GM23248 (cell line): Measurements from ENCODE around the gene PAM. TPM values are rescaled to one million over a fixed set of nuclear protein-coding genes. Genes with fewer than 3 reads are reported as not detected.

Source experiments
- DNase-seq: peaks from one replicate; pipeline ENCODE4 v3.0.0-alpha.2; 2015
- H2AFZ ChIP-seq: fragments of 200-600 bp; sonication (generic); 2 replicates; pipeline ENCODE4 v1.6.1; 2016; ENCODE audit warnings: antibody characterized with exemption
- H3F3A ChIP-seq: fragments of 200-600 bp; sonication (generic); 2 replicates; pipeline ENCODE4 v1.6.1; 2016; ENCODE audit warnings: mild to moderate bottlenecking, antibody characterized with exemption, mixed run types; ENCODE audit not compliant: insufficient read depth
- H3K27ac ChIP-seq: fragments of 200-600 bp; sonication (generic); 2 replicates; pipeline ENCODE4 v1.5.1; 2016; ENCODE audit warnings: mild to moderate bottlenecking
- H3K27me3 ChIP-seq: fragments of 200-600 bp; sonication (generic); replicated peaks from 2 replicates; pipeline ENCODE4 v1.6.1; 2016; ENCODE audit warnings: mild to moderate bottlenecking; ENCODE audit not compliant: insufficient read depth
- H3K36me3 ChIP-seq: fragments of 200-600 bp; sonication (generic); 2 replicates; pipeline ENCODE4 v1.6.1; 2016; ENCODE audit warnings: low read depth, mild to moderate bottlenecking
- H3K4me1 ChIP-seq: fragments of 200-600 bp; sonication (generic); 2 replicates; pipeline ENCODE4 v1.6.1; 2016; ENCODE audit warnings: mild to moderate bottlenecking; ENCODE audit not compliant: insufficient read depth
- H3K4me2 ChIP-seq: fragments of 200-600 bp; sonication (generic); one replicate; pipeline ENCODE4 v1.6.1; 2016; ENCODE audit warnings: mild to moderate bottlenecking; ENCODE audit not compliant: unreplicated experiment
- H3K4me3 ChIP-seq: fragments of 200-600 bp; sonication (generic); 2 replicates; pipeline ENCODE4 v1.5.1; 2016; ENCODE audit warnings: mild to moderate bottlenecking
- H3K79me2 ChIP-seq: fragments of 200-600 bp; sonication (generic); 2 replicates; pipeline ENCODE4 v1.6.1; 2016; ENCODE audit warnings: mild to moderate bottlenecking; ENCODE audit not compliant: insufficient read depth
- H3K9ac ChIP-seq: fragments of 200-600 bp; sonication (generic); 2 replicates; pipeline ENCODE4 v1.6.1; 2016; ENCODE audit warnings: mild to moderate bottlenecking
- H3K9me2 ChIP-seq: fragments of 200-600 bp; sonication (generic); 2 replicates; pipeline ENCODE4 v1.6.1; 2016; ENCODE audit warnings: mixed run types, mild to moderate bottlenecking, moderate library complexity; ENCODE audit not compliant: insufficient read depth
- H3K9me3 ChIP-seq: fragments of 200-600 bp; sonication (generic); one replicate; pipeline ENCODE4 v1.6.1; 2017; ENCODE audit warnings: low read depth
- H4K20me1 ChIP-seq: fragments of 200-600 bp; sonication (generic); 2 replicates; pipeline ENCODE4 v1.6.0; 2016; ENCODE audit not compliant: insufficient read depth
- EZH2 ChIP-seq: fragments of 200-600 bp; sonication (generic); IDR thresholded peaks from 2 replicates; pipeline ENCODE4 v1.6.1; 2018; ENCODE audit warnings: antibody characterized with exemption, mild to moderate bottlenecking; ENCODE audit not compliant: insufficient read depth, poor library complexity, severe bottlenecking
- EZH2phosphoT487 ChIP-seq: fragments of 200-600 bp; sonication (generic); IDR thresholded peaks from 2 replicates; pipeline ENCODE4 v1.6.1; 2018; ENCODE audit warnings: antibody characterized with exemption, moderate library complexity, mild to moderate bottlenecking, low read depth; ENCODE audit not compliant: insufficient read depth
- WGBS, 2 experiments: methylation state at CpG; one replicate each; pipeline ENCODE4 v1.1.6; 2015 to 2017; ENCODE audit warnings: low lambda C conversion rate in 2 of 2, low coverage in 1 of 2; ENCODE audit errors: missing lambda C conversion rate in 2 of 2; 5-methylcytosine and 5-hydroxymethylcytosine counted together
- in situ Hi-C: fragments of 300-500 bp; cut with MboI; formaldehyde crosslinking; loops from 2 replicates; pipeline ENCODE4 v1.15.0; 2020
- polyA plus RNA-seq: library from polyadenylated mRNA; unstranded; fragments of >200 nt; fragmentation: Nextera tagmentation; extraction: Ambion mirVana; gene quantifications from 2 replicates; pipeline ENCODE4 v1.2.1, GENCODE V29; 2016
- total RNA-seq: library from RNA; depleted of rRNA; stranded (reverse); fragments of >200 nt; shearing (Covaris generic); gene quantifications from 2 replicates; pipeline ENCODE4 v1.2.3, GENCODE V29; 2014

Gene PAM
- total and polyA plus RNA-seq, 2 experiments from 2014 or later, result 429 to 499 TPM

- WGBS, 2 experiments, result 55 to 69% methylated on average over 1 of the region's 1 CpG
- H3K9me3 ChIP-seq, result no peaks in the 10 kb centered on the region
- H3K36me3 ChIP-seq, result no peaks in the 10 kb centered on the region
- no peaks in the 10 kb centered on the region for H3K9me2 ChIP-seq
- no peaks in the 10 kb centered on the region for H4K20me1 ChIP-seq
- no peak overlapping the region for H3K9ac ChIP-seq
- H2AFZ ChIP-seq, result no peak overlapping the region
- in situ Hi-C loops, result no loop called here
- no peak for TF ChIP-seq EZH2phosphoT487
- no peak for TF ChIP-seq EZH2
- DNase-seq, result no peak
- H3K27ac ChIP-seq, result no peak overlapping the region
- peaks cover 85% of the 10 kb centered on the region for H3K79me2 ChIP-seq
- H3F3A ChIP-seq, result no peaks in the 10 kb centered on the region
- no peak overlapping the region for H3K4me3 ChIP-seq
- peaks cover 4% of the 10 kb centered on the region; the same call in 1 of the 2 replicates for H3K4me1 ChIP-seq
- no peaks in the 10 kb centered on the region for H3K27me3 ChIP-seq
- H3K4me2 ChIP-seq, result no peak overlapping the region
Observed at GRCh38 chr5:102833146-102833545, 78.0 kb downstream of the PAM start.

GRCh38 chr5:102834438-102834964, 79.4 kb downstream of the PAM start:
- Histone ChIP-seq H3K4me3 (no peak overlapping the region), H2AFZ (no peak overlapping the region), H4K20me1 (no peaks in the 10 kb centered on the region), H3K79me2 (peaks cover 76% of the 10 kb centered on the region), H3K27me3 (no peaks in the 10 kb centered on the region), H3K9me3 (no peaks in the 10 kb centered on the region), H3K9ac (no peak overlapping the region), H3K36me3 (no peaks in the 10 kb centered on the region), H3K9me2 (no peaks in the 10 kb centered on the region), H3K4me1 (peaks cover 4% of the 10 kb centered on the region; the same call in 1 of the 2 replicates), H3K27ac (no peak overlapping the region), H3K4me2 (no peak overlapping the region), H3F3A (no peaks in the 10 kb centered on the region)
- 97 to 100% methylated on average over 1 of the region's 1 CpG for WGBS, 2 experiments
- in situ Hi-C loops, result no loop called here
- DNase-seq, result no peak
- TF ChIP-seq EZH2 (no peak), EZH2phosphoT487 (no peak)

GRCh38 chr5:102835717-102836116, 80.6 kb downstream of the PAM start:
- peaks cover 66% of the 10 kb centered on the region for H3K79me2 ChIP-seq
- H3K36me3 ChIP-seq, result no peaks in the 10 kb centered on the region
- DNase-seq, result no peak
- no peak overlapping the region for H3K4me2 ChIP-seq
- no peaks in the 10 kb centered on the region for H3K27me3 ChIP-seq
- no peak overlapping the region for H3K9ac ChIP-seq
- peaks cover 4% of the 10 kb centered on the region; the same call in 1 of the 2 replicates for H3K4me1 ChIP-seq
- no peaks in the 10 kb centered on the region for H3K9me3 ChIP-seq
- H2AFZ ChIP-seq, result no peak overlapping the region
- H3K27ac ChIP-seq, result no peak overlapping the region
- H3K9me2 ChIP-seq, result no peaks in the 10 kb centered on the region
- 95 to 100% methylated on average over 2 of the region's 2 CpGs for WGBS, 2 experiments
- H3K4me3 ChIP-seq, result no peak overlapping the region
- in situ Hi-C loops, result no loop called here
- no peaks in the 10 kb centered on the region for H3F3A ChIP-seq
- TF ChIP-seq EZH2, result no peak
- TF ChIP-seq EZH2phosphoT487, result no peak
- no peaks in the 10 kb centered on the region for H4K20me1 ChIP-seq

- H3K36me3 ChIP-seq, result 0 out of 2 replicates have a peak, but pooled peaks cover 4% of the 10 kb centered on the region
- no peak overlapping the region for H3K27ac ChIP-seq
- in situ Hi-C loops, result no loop called here
- H3K79me2 ChIP-seq, result peaks cover 24% of the 10 kb centered on the region; the same call in 1 of the 2 replicates
- no peak overlapping the region for H3K9ac ChIP-seq
- no peak overlapping the region for H3K4me3 ChIP-seq
- no peaks in the 10 kb centered on the region for H3K9me2 ChIP-seq
- no peaks in the 10 kb centered on the region for H3K4me1 ChIP-seq
- H4K20me1 ChIP-seq, result no peaks in the 10 kb centered on the region
- no peak for DNase-seq
- no peak overlapping the region for H3K4me2 ChIP-seq
- no peak for TF ChIP-seq EZH2phosphoT487
- no peak for TF ChIP-seq EZH2
- H3K27me3 ChIP-seq, result no peaks in the 10 kb centered on the region
- H2AFZ ChIP-seq, result no peak overlapping the region
- H3F3A ChIP-seq, result no peaks in the 10 kb centered on the region
- H3K9me3 ChIP-seq, result no peaks in the 10 kb centered on the region
Observed at GRCh38 chr5:102841021-102841420, 85.9 kb downstream of the PAM start.

GRCh38 chr5:102843997-102844396, 88.9 kb downstream of the PAM start:
- Histone ChIP-seq H3K36me3 (0 out of 2 replicates have a peak, but pooled peaks cover 4% of the 10 kb centered on the region), H3K27me3 (no peaks in the 10 kb centered on the region), H2AFZ (no peak overlapping the region), H3K9me2 (no peaks in the 10 kb centered on the region), H3K27ac (no peak overlapping the region), H4K20me1 (no peaks in the 10 kb centered on the region), H3K4me1 (no peaks in the 10 kb centered on the region), H3K9ac (no peak overlapping the region), H3K4me3 (no peak overlapping the region), H3K79me2 (peaks cover 14% of the 10 kb centered on the region), H3K9me3 (no peaks in the 10 kb centered on the region), H3K4me2 (no peak overlapping the region), H3F3A (no peaks in the 10 kb centered on the region)
- in situ Hi-C loops, result no loop called here
- TF ChIP-seq EZH2phosphoT487, result no peak
- TF ChIP-seq EZH2, result no peak
- DNase-seq, result no peak
- WGBS, 2 experiments, result 96 to 97% methylated on average over 1 of the region's 1 CpG
